B cell (primary cell): ENCODE measurements around the gene ITLN2. TPM values are rescaled to one million over a fixed set of nuclear protein-coding genes. Genes with fewer than 3 reads are reported as not detected.

Source experiments
- ATAC-seq: fragments of 200-7000 bp; cut with Tn5 transposase; one replicate; pipeline ENCODE4 v1.10.0; 2021; ENCODE audit warnings: low read depth, mild to moderate bottlenecking, moderate number of reproducible peaks, moderate library complexity
- CTCF ChIA-PET: fragments of 350-600 bp; sonication (Branson Sonifier 250); formaldehyde crosslinking; loops from one replicate; lab custom pipeline; 2021; ENCODE audit warnings: antibody characterized with exemption, inconsistent platforms; lab: Charles Lee
- POLR2A ChIA-PET: fragments of 350-600 bp; sonication (Branson Sonifier 250); formaldehyde crosslinking; loops from one replicate; lab custom pipeline; 2021; ENCODE audit warnings: antibody characterized with exemption; lab: Charles Lee
- DNase-seq: peaks from one replicate; pipeline ENCODE4 v3.0.0; 2013
- H2AFZ ChIP-seq: 2 replicates; pipeline ENCODE4 v1.6.1; 2012; ENCODE audit warnings: mild to moderate bottlenecking, low read depth, low read length; ENCODE audit not compliant: insufficient read depth, poor library complexity, severe bottlenecking
- H3K27ac ChIP-seq, 2 donors: 1 replicate in 1 of 2; 2 replicates in 1 of 2; pipeline ENCODE4 v1.5.1; 2012 to 2013; ENCODE audit warnings: low read length in 2 of 2, mild to moderate bottlenecking in 2 of 2, moderate library complexity in 1 of 2
- H3K27me3 ChIP-seq, 4 experiments: fragments of 200-600 bp in 1 of 4; sonication (generic) in 1 of 4; replicated peaks in 1 of 4; 1 replicate in 2 of 4; 2 replicates in 2 of 4; pipeline versions ENCODE4 v1.6.1 to v1.7.0; 2013 to 2016; ENCODE audit warnings: low read length in 3 of 4, mild to moderate bottlenecking in 2 of 4, mixed read lengths in 1 of 4, moderate library complexity in 1 of 4; ENCODE audit not compliant: insufficient read depth in 4 of 4, control insufficient read depth in 3 of 4; ENCODE audit errors: control extremely low read depth in 1 of 4
- H3K36me3 ChIP-seq, 2 experiments: replicated peaks in 1 of 2; 1 replicate in 1 of 2; 2 replicates in 1 of 2; pipeline versions ENCODE4 v1.6.1 to v1.7.1; 2013; ENCODE audit warnings: low read length in 1 of 2; ENCODE audit not compliant: insufficient read depth in 2 of 2, control insufficient read depth in 1 of 2; ENCODE audit errors: control extremely low read depth in 1 of 2, extremely low read depth in 1 of 2
- H3K4me1 ChIP-seq, 2 donors: fragments of 200-600 bp in 1 of 2; sonication (generic) in 1 of 2; 1 replicate in 1 of 2; 2 replicates in 1 of 2; pipeline versions ENCODE4 v1.5.1 to v1.6.1; 2013 to 2017; ENCODE audit warnings: low read length in 2 of 2; ENCODE audit not compliant: control insufficient read depth in 2 of 2, insufficient read depth in 2 of 2
- H3K4me2 ChIP-seq: replicated peaks from 2 replicates; pipeline ENCODE3; 2012; ENCODE audit warnings: mild to moderate bottlenecking, low read depth, low read length; ENCODE audit not compliant: poor library complexity, severe bottlenecking
- H3K4me3 ChIP-seq, 5 experiments: fragments of 200-600 bp in 1 of 5; sonication (generic) in 1 of 5; 1 replicate in 3 of 5; 2 replicates in 2 of 5; pipeline versions ENCODE4 v1.5.1 to v1.7.0; 2011 to 2016; ENCODE audit warnings: low read length in 4 of 5, mild to moderate bottlenecking in 4 of 5, low read depth in 2 of 5, control low read depth in 1 of 5, moderate library complexity in 1 of 5; ENCODE audit not compliant: insufficient read depth in 1 of 5; ENCODE audit errors: control extremely low read depth in 1 of 5, extremely low read depth in 1 of 5
- H3K79me2 ChIP-seq: fragments of 200-600 bp; sonication (generic); one replicate; pipeline ENCODE4 v1.6.0; 2016; ENCODE audit warnings: low read length; ENCODE audit not compliant: control insufficient read depth, insufficient read depth
- H3K9ac ChIP-seq: fragments of 200-600 bp; sonication (generic); 2 replicates; pipeline ENCODE4 v1.6.1; 2017; ENCODE audit warnings: mild to moderate bottlenecking, low read length, moderate library complexity
- H3K9me3 ChIP-seq, 3 donors: one replicate each; pipeline versions ENCODE4 v1.6.1 to v1.7.1; 2013; ENCODE audit warnings: low read length in 2 of 3; ENCODE audit not compliant: control insufficient read depth in 2 of 3, insufficient read depth in 1 of 3; ENCODE audit errors: control extremely low read depth in 1 of 3
- H4K20me1 ChIP-seq: 2 replicates; pipeline ENCODE4 v1.6.0; 2012; ENCODE audit warnings: mild to moderate bottlenecking, low read length; ENCODE audit not compliant: insufficient read depth, control insufficient read depth, poor library complexity, severe bottlenecking
- H3K27ac Mint-ChIP-seq: one replicate; pipeline ENCODE4 v1.8.0; 2021; ENCODE audit warnings: mixed read lengths
- H3K27me3 Mint-ChIP-seq: one replicate; pipeline ENCODE4 v1.8.0; 2021; ENCODE audit warnings: mixed read lengths
- H3K4me1 Mint-ChIP-seq: one replicate; pipeline ENCODE4 v1.8.0; 2021; ENCODE audit warnings: mixed read lengths
- H3K4me3 Mint-ChIP-seq: one replicate; pipeline ENCODE4 v1.8.0; 2021; ENCODE audit warnings: mixed read lengths
- H3K9me3 Mint-ChIP-seq: one replicate; pipeline ENCODE4 v1.8.0; 2022; ENCODE audit warnings: mixed read lengths; ENCODE audit not compliant: insufficient read depth
- EZH2 ChIP-seq: IDR thresholded peaks from 2 replicates; pipeline ENCODE4 v1.6.1; 2012; ENCODE audit warnings: borderline replicate concordance, low read depth, mild to moderate bottlenecking, moderate library complexity, low read length; ENCODE audit not compliant: insufficient read depth, poor library complexity, severe bottlenecking
- WGBS: methylation state at CpG from one replicate; pipeline ENCODE4 v1.1.5; 2013; ENCODE audit warnings: missing lambda C conversion rate; ENCODE audit not compliant: insufficient coverage; 5-methylcytosine and 5-hydroxymethylcytosine counted together
- intact Hi-C: fragments of 100-400 bp; cut with micrococcal nuclease; formaldehyde crosslinking; loops from one replicate; pipeline ENCODE4 v1.10.0; 2022
- polyA plus RNA-seq: library from polyadenylated mRNA; depleted of rRNA; stranded (reverse); fragments of >200 nt; gene quantifications from 2 replicates; pipeline ENCODE4 v1.2.3, GENCODE V29; 2012
- total RNA-seq, 2 donors: library from RNA; stranded (reverse); fragments of 120-200 nt in 1 of 2; gene quantifications; 1 replicate in 1 of 2; 2 replicates in 1 of 2; pipeline versions ENCODE4 v1.2.3 to v1.2.4, GENCODE V29; 2013 to 2022
- TF ChIP-seq, protein P1 (sequence below): fragments of 200-600 bp; IDR thresholded peaks from one replicate; pipeline ENCODE4 v1.8.0; 2022; ENCODE audit warnings: antibody characterized with exemption, mild to moderate bottlenecking

Gene ITLN2
- total and polyA plus RNA-seq, 2 donors (not counting 1 experiment from before 2014, with no cell fraction given) = not detected

DNA sequence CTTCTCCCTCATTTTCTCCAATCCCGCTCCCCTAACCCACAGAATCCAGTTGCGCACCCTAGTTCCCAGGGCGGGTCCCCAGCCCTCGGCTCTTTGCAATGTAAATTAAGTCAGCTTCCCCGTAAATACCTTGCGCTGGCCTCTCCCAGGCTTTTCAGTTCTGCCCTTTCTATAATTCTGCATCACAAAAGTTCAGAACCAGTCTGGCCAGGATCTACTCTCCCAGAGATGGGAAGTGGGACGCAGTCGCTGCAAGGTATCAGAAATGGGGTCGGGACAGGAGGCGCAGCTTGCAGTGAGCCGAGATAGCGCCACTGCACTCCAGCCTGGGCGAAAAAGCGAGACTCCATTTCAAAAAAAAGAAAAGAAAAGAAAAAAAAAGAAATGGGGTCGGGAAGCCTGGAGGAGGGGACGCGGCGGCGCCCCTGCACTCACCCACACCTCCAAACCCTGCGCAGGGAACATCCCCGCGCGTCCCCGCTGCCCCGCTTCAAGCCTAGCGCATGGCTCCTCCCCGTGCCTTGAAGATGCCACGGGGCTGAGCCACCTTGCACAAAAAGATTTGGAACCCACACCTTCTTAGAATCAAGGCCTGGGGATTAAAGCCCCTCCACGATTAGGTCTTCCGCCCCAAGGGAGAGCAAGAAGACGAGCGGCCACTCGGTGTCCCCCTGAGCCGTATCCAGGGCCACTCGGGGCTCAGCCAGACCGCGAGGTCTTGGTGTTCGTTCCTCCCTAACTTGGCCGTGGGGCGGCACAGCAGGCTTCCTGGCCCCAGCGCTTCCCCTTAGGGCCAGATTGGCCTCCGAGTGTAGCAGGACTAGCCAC lies 27.2 kb upstream of the ITLN2 start:
- H3K27me3 Mint-ChIP-seq = peaks cover 29% of the 10 kb centered on the region
- peak; percentile 39 for DNase-seq
- POLR2A ChIA-PET = no interaction called here
- Histone ChIP-seq H3K27me3 (peaks cover 0 to 19% (median 9%) of the 10 kb centered on the region in 4 experiments), H3K27ac (no peak overlapping the region), H3K9ac (peak overlapping the region; percentile 42), H3K4me1 (peaks cover 11 to 13% of the 10 kb centered on the region in 2 donors), H4K20me1 (no peaks in the 10 kb centered on the region), H3K4me3 (peak overlapping the region; percentile 4 to 53 (median 37)), H3K79me2 (no peaks in the 10 kb centered on the region), H3K36me3 (no peaks in the 10 kb centered on the region), H3K9me3 (no peaks in the 10 kb centered on the region), H3K4me2 (peak overlapping the region; percentile 80), H2AFZ (peak overlapping the region; percentile 65)
- no peaks in the 10 kb centered on the region for H3K9me3 Mint-ChIP-seq
- WGBS = 4% methylated on average over 38 of the region's 42 CpGs
- H3K4me3 Mint-ChIP-seq = peak overlapping the region; percentile 75
- TF ChIP-seq, protein P1, sequence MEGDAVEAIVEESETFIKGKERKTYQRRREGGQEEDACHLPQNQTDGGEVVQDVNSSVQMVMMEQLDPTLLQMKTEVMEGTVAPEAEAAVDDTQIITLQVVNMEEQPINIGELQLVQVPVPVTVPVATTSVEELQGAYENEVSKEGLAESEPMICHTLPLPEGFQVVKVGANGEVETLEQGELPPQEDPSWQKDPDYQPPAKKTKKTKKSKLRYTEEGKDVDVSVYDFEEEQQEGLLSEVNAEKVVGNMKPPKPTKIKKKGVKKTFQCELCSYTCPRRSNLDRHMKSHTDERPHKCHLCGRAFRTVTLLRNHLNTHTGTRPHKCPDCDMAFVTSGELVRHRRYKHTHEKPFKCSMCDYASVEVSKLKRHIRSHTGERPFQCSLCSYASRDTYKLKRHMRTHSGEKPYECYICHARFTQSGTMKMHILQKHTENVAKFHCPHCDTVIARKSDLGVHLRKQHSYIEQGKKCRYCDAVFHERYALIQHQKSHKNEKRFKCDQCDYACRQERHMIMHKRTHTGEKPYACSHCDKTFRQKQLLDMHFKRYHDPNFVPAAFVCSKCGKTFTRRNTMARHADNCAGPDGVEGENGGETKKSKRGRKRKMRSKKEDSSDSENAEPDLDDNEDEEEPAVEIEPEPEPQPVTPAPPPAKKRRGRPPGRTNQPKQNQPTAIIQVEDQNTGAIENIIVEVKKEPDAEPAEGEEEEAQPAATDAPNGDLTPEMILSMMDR = no peak
- TF ChIP-seq EZH2 = no peak
- intact Hi-C loops = no loop called here
- CTCF ChIA-PET = interaction anchor here (0.5 kb wide), 1 partner anchor 9 kb away, joined by 3 read pairs; no protein-coding TSS in a partner anchor
- H3K4me1 Mint-ChIP-seq = peaks cover 11% of the 10 kb centered on the region
- ATAC-seq = peak; percentile 41
- H3K27ac Mint-ChIP-seq = no peak overlapping the region

DNA sequence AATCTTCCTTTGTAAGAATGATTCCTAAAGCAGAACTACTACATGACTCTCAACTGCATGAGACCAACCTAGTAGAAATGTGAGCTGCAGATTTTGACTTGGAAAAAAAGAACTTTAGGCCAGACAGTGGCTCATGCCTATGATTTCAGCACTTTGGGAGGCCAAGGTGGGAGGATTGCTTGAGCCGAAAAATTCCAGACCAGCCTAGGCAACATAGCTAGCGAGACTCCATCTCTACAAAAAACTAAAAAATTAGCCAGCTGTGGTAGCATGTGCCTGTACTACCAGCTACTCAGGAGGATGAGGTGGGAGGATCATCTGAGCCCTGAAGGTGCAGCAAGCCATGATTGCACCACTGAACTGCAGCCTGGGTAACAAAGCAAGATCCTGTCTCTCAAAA lies 24.7 kb upstream of the ITLN2 start:
- POLR2A ChIA-PET = no interaction called here

More for the DNA sequence above, 24.7 kb upstream of the ITLN2 start:
- Mint-ChIP-seq H3K4me1 (peaks cover 11% of the 10 kb centered on the region), H3K27me3 (peaks cover 37% of the 10 kb centered on the region), H3K9me3 (no peaks in the 10 kb centered on the region), H3K27ac (no peak overlapping the region), H3K4me3 (no peak overlapping the region)
- H3K27me3 ChIP-seq = peaks cover 0 to 19% (median 9%) of the 10 kb centered on the region in 4 experiments
- H3K79me2 ChIP-seq = no peaks in the 10 kb centered on the region
- H3K9me3 ChIP-seq = no peaks in the 10 kb centered on the region
- H2AFZ ChIP-seq = no peak overlapping the region
- no peaks in the 10 kb centered on the region for H4K20me1 ChIP-seq
- H3K4me1 ChIP-seq = peaks cover 11 to 13% of the 10 kb centered on the region in 2 donors
- H3K36me3 ChIP-seq = no peaks in the 10 kb centered on the region
- H3K4me2 ChIP-seq = no peak overlapping the region
- WGBS = no CpG with 5 or more reads among the region's 2 CpGs
- DNase-seq (no peak), ATAC-seq (no peak)
- H3K4me3 ChIP-seq = no peak overlapping the region
- CTCF ChIA-PET = interaction anchor here (0.9 to 2.2 kb wide), 3 partner anchors 11 to 148 kb away, joined by 3 to 7 read pairs (median 3); no protein-coding TSS in a partner anchor
- H3K27ac ChIP-seq = no peak overlapping the region
- TF ChIP-seq, protein P1 = no peak
- TF ChIP-seq EZH2 = no peak
- no peak overlapping the region for H3K9ac ChIP-seq
- intact Hi-C loops = no loop called here
